Measurements from ENCODE around the gene SPTBN1.

The SPTBN1 gene

GRCh38 chr2:54558188-54559005, 102.3 kb downstream of the SPTBN1 start:
- peak; percentile 55 for DNase-seq

- no peak for DNase-seq
Measured at GRCh38 chr2:54559006-54559445, 102.9 kb downstream of the SPTBN1 start.

- no peak for DNase-seq
Measured at GRCh38 chr2:54559593-54560145, 103.5 kb downstream of the SPTBN1 start.

GRCh38 chr2:54560146-54560881, 104.2 kb downstream of the SPTBN1 start:
- peak; percentile 20 for DNase-seq

- no peak for DNase-seq
Measured at GRCh38 chr2:54561010-54561409, 104.9 kb downstream of the SPTBN1 start.

GRCh38 chr2:54564439-54564838, 108.3 kb downstream of the SPTBN1 start:
- DNase-seq, result no peak

GRCh38 chr2:54565551-54565950, 109.4 kb downstream of the SPTBN1 start:
- no peak for DNase-seq

GRCh38 chr2:54566896-54567295, 110.8 kb downstream of the SPTBN1 start:
- no peak for DNase-seq

- no peak for DNase-seq
Measured at GRCh38 chr2:54568876-54569321, 112.8 kb downstream of the SPTBN1 start.

- DNase-seq, result no peak
Measured at GRCh38 chr2:54569745-54570301, 113.7 kb downstream of the SPTBN1 start.

- DNase-seq, result no peak
Measured at GRCh38 chr2:54570321-54570855, 114.3 kb downstream of the SPTBN1 start.

GRCh38 chr2:54570925-54571694, 115.0 kb downstream of the SPTBN1 start:
- DNase-seq, result peak; percentile 61

- DNase-seq, result no peak
Measured at GRCh38 chr2:54572262-54572635, 116.1 kb downstream of the SPTBN1 start.

GRCh38 chr2:54572636-54573536, 116.8 kb downstream of the SPTBN1 start:
- DNase-seq, result peak; percentile 21

- DNase-seq, result no peak
Measured at GRCh38 chr2:54573537-54573919, 117.4 kb downstream of the SPTBN1 start.

- DNase-seq, result peak; percentile 72
Measured at GRCh38 chr2:54574107-54574859, 118.2 kb downstream of the SPTBN1 start.

GRCh38 chr2:54574860-54575247, 118.7 kb downstream of the SPTBN1 start:
- no peak for DNase-seq

GRCh38 chr2:54575379-54575888, 119.3 kb downstream of the SPTBN1 start:
- DNase-seq, result no peak

GRCh38 chr2:54577035-54577434, 120.9 kb downstream of the SPTBN1 start:
- no peak for DNase-seq

- DNase-seq, result no peak
Measured at GRCh38 chr2:54577944-54578647, 122.0 kb downstream of the SPTBN1 start.

Data from activated gamma-delta T cell treated with Interleukin-2 at 50 U/mL for 16 hours (primary cell).